PC-3 (cell line): Measurements from ENCODE around the gene RNF169.

Source experiments
- EZH2 ChIP-seq: fragments of 300-600 bp; sonication (generic); IDR thresholded peaks from one replicate; pipeline ENCODE4 v1.6.1; 2017; ENCODE audit warnings: antibody characterized with exemption, mild to moderate bottlenecking, low read length; ENCODE audit not compliant: unreplicated experiment
- EZH2phosphoT487 ChIP-seq: fragments of 300-600 bp; sonication (generic); IDR thresholded peaks from 2 replicates; pipeline ENCODE4 v1.6.1; 2018; ENCODE audit warnings: mild to moderate bottlenecking, antibody characterized with exemption, low read length, borderline replicate concordance
- TF ChIP-seq, protein P1 (sequence below): fragments of 300-600 bp; sonication (generic); conservative IDR thresholded peaks from 2 replicates; pipeline ENCODE4 v1.5.1; 2017; ENCODE audit warnings: antibody characterized with exemption, low read depth, mild to moderate bottlenecking, low read length

DNA sequence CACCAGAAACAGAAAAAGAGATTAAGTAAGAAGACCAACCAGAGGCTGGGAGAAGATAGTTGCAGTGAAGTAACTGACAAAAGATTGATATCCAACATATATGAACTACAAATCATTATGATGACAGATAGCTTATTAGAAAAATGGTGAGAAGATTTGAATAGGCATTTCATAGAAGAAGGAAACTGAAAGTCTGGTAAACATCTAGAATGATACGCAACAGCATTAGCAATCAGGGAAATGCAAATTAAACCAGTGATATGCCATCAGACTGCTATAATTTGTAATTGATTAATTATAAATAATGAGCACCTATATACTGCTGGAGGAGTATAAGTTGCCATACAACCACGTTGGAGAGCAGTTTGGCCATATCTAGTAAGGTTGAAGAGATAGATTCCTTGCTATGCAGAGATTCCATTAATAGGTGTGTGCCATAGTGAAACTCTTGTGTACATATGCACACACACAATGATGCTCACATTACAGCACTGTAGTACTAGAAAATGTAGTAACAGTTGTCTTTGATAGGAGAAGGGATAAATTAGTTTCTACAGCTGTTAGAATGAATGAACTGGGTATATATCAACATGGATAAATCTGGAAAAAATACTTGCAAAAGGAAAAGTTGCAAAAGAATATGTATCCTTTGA lies 20.5 kb downstream of the RNF169 start:
- TF ChIP-seq, protein P1, sequence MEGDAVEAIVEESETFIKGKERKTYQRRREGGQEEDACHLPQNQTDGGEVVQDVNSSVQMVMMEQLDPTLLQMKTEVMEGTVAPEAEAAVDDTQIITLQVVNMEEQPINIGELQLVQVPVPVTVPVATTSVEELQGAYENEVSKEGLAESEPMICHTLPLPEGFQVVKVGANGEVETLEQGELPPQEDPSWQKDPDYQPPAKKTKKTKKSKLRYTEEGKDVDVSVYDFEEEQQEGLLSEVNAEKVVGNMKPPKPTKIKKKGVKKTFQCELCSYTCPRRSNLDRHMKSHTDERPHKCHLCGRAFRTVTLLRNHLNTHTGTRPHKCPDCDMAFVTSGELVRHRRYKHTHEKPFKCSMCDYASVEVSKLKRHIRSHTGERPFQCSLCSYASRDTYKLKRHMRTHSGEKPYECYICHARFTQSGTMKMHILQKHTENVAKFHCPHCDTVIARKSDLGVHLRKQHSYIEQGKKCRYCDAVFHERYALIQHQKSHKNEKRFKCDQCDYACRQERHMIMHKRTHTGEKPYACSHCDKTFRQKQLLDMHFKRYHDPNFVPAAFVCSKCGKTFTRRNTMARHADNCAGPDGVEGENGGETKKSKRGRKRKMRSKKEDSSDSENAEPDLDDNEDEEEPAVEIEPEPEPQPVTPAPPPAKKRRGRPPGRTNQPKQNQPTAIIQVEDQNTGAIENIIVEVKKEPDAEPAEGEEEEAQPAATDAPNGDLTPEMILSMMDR = no peak
- TF ChIP-seq EZH2 = no peak
- no peak for TF ChIP-seq EZH2phosphoT487
